Peyer's patch (tissue), 4 donors: ENCODE data around the gene FTCD. TPM values are rescaled to one million over a fixed set of nuclear protein-coding genes. Genes with fewer than 3 reads are reported as not detected.

Experiments
- DNase-seq, 3 donors: peaks; one replicate each; pipeline ENCODE4 v3.0.0-alpha.2; 2017 to 2019
- H3K27ac ChIP-seq, 4 donors: fragments of 200-600 bp; sonication (generic); one replicate each; pipeline ENCODE4 v1.5.1; 2016 to 2019
- H3K27me3 ChIP-seq, 2 donors: fragments of 200-600 bp; sonication (generic); one replicate each; pipeline ENCODE4 v1.5.1; 2019
- H3K36me3 ChIP-seq, 3 donors: fragments of 200-600 bp; sonication (generic); one replicate each; pipeline ENCODE4 v1.5.1; 2016 to 2019
- H3K4me1 ChIP-seq, 4 donors: fragments of 200-600 bp; sonication (generic); one replicate each; pipeline ENCODE4 v1.5.1; 2016 to 2019
- H3K4me3 ChIP-seq, 4 donors: fragments of 200-600 bp; sonication (generic); 1 replicate in 3 of 4; 2 replicates in 1 of 4; pipeline ENCODE4 v1.5.1; 2016 to 2019; ENCODE audit warnings: mild to moderate bottlenecking in 1 of 4
- H3K9me3 ChIP-seq, 4 donors: fragments of 200-600 bp; sonication (generic); one replicate each; pipeline ENCODE4 v1.5.1; 2016 to 2019; ENCODE audit warnings: mild to moderate bottlenecking in 1 of 4
- POLR2A ChIP-seq, 2 donors: fragments of 450-650 bp; IDR thresholded peaks; one replicate each; pipeline ENCODE4 v1.5.1; 2017; ENCODE audit warnings: antibody characterized with exemption in 2 of 2, mild to moderate bottlenecking in 2 of 2, moderate library complexity in 2 of 2
- total RNA-seq, 4 donors: library from RNA; depleted of rRNA; stranded (reverse); fragments of >200 nt; gene quantifications; one replicate each; pipeline ENCODE4 v1.1.0, GENCODE V29; 2016
- TF ChIP-seq, protein P1 (sequence below), 6 experiments: fragments of 450-650 bp in 4 of 6; fragments of 200-600 bp in 2 of 6; sonication (generic) in 1 of 6; IDR thresholded peaks; one replicate each; pipeline ENCODE4 v1.5.1; 2017 to 2019; ENCODE audit warnings: antibody characterized with exemption in 6 of 6, mild to moderate bottlenecking in 3 of 6, moderate library complexity in 1 of 6

The FTCD gene
- total RNA-seq, 4 donors from 2014 or later = 0.67 to 1.0 TPM; not detected in 2

DNA sequence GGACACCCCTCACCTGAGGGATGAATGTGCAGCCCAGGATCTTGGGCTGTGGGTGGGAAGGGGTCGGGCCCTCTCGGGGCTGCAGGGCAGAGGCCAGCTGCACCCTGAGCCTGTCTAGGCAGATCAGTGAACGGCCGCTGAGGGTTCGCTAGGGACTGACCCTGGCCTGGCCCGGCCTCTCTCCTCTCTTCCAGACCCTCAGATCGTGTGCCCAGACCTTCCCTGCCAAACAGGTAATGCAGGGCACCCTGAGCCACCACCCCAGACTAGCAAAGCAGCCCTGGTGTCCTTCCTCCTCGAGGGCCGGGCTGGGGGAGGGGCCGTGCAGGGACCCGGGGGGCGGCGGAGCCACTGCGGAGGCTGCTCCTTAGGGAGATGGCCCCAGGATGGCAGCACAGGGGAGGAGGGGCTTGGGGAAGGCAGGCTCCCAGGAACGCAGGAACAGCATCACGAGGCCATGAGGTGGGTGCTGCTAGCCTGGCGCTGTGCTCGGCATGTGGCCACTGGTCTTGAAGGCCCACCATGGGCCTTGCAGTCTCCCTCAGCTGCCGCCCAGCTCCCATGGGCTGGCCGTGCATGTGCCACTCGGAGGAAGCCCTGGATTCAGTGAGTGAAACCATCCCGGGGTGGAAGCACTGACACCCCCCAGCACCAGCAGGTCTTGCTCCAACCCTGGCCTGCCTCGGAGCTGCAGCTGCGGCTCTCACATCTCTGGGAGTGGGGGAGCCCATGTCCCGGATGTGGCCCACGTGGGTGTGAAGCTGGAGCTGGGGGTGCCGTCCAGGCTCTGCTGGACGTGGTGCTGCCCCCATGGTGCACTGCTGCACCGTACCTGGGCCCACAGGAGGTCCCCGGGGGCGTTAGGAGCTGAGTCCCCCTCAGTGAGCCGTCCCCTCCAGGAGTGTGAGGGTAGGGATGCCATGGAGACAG, 28.8 kb downstream of the FTCD start:
- TF ChIP-seq POLR2A (IDR thresholded peaks at IDR 0.05) = no peak
- TF ChIP-seq, protein P1, sequence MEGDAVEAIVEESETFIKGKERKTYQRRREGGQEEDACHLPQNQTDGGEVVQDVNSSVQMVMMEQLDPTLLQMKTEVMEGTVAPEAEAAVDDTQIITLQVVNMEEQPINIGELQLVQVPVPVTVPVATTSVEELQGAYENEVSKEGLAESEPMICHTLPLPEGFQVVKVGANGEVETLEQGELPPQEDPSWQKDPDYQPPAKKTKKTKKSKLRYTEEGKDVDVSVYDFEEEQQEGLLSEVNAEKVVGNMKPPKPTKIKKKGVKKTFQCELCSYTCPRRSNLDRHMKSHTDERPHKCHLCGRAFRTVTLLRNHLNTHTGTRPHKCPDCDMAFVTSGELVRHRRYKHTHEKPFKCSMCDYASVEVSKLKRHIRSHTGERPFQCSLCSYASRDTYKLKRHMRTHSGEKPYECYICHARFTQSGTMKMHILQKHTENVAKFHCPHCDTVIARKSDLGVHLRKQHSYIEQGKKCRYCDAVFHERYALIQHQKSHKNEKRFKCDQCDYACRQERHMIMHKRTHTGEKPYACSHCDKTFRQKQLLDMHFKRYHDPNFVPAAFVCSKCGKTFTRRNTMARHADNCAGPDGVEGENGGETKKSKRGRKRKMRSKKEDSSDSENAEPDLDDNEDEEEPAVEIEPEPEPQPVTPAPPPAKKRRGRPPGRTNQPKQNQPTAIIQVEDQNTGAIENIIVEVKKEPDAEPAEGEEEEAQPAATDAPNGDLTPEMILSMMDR (IDR thresholded peaks at IDR 0.05) = no peak
- DNase-seq = peak in 2 of 3 donors; percentile 39 to 41
- Histone ChIP-seq H3K4me3 (no peak overlapping the region), H3K9me3 (no peaks in the 10 kb centered on the region), H3K4me1 (no peaks in the 10 kb centered on the region), H3K27me3 (no peaks in the 10 kb centered on the region), H3K36me3 (peaks cover 0 to 13% (median 0%) of the 10 kb centered on the region in 3 donors), H3K27ac (no peak overlapping the region)

DNA sequence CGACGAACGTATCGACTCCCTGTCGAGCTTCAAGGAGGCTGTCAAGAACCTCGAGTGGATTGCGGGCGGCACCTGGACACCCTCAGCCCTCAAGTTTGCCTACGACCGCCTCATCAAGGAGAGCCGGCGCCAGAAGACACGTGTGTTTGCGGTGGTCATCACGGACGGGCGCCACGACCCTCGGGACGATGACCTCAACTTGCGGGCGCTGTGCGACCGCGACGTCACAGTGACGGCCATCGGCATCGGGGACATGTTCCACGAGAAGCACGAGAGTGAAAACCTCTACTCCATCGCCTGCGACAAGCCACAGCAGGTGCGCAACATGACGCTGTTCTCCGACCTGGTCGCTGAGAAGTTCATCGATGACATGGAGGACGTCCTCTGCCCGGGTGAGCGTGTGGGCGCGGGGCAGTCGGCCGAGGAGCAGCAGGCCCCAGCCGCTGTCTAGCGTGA, 29.5 kb downstream of the FTCD start:
- no peaks in the 10 kb centered on the region for H3K9me3 ChIP-seq
- DNase-seq = peak in 2 of 3 donors; percentile 42 to 45
- no peaks in the 10 kb centered on the region for H3K27me3 ChIP-seq
- peaks cover 0 to 19% (median 0%) of the 10 kb centered on the region in 3 donors for H3K36me3 ChIP-seq
- TF ChIP-seq, protein P1 (IDR thresholded peaks at IDR 0.05) = no peak
- TF ChIP-seq POLR2A (IDR thresholded peaks at IDR 0.05) = no peak
- no peak overlapping the region for H3K27ac ChIP-seq
- no peaks in the 10 kb centered on the region for H3K4me1 ChIP-seq
- no peak overlapping the region for H3K4me3 ChIP-seq

DNA sequence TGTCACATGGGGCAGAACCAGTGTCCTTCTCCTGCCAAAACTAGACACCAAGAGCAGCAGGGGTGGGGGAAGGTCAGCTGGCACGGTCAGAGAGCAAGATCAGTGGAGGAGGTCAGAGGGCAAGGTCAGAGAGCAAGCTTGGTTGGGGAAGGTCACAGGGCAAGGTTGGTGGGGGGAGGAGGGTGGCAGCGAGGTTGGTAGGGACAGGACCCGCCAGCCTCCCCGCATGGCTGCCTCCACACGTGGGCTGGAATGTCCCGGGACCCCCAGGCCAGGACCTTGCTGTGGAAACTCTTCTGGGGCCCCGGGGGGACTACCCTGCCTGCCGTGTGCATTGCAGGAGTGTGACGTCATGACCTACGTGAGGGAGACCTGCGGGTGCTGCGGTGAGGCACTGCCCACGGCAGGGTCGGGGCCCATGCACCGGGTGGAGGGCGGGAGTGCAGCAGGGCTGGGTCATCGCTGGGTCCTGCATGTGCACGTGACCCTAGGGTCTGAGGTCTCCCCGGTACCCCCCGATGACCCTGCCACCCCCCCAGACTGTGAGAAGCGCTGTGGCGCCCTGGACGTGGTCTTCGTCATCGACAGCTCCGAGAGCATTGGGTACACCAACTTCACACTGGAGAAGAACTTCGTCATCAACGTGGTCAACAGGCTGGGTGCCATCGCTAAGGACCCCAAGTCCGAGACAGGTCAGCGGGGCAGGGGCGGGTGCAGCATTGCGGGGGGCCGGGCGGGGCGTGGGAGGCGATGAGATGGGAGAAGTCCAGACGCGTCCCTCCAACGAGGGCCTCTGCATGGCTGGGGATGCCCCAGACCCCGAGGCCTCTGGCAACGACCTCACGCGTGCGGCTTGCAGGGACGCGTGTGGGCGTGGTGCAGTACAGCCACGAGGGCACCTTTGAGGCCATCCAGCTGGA, 30.2 kb downstream of the FTCD start:
- no peak overlapping the region for H3K4me3 ChIP-seq
- H3K36me3 ChIP-seq = peaks cover 0 to 26% (median 0%) of the 10 kb centered on the region in 3 donors
- DNase-seq = peak in 2 of 3 donors; percentile 41 to 42
- no peaks in the 10 kb centered on the region for H3K4me1 ChIP-seq
- H3K27me3 ChIP-seq = no peaks in the 10 kb centered on the region
- no peaks in the 10 kb centered on the region for H3K9me3 ChIP-seq
- H3K27ac ChIP-seq = no peak overlapping the region
- no peak for TF ChIP-seq POLR2A (IDR thresholded peaks at IDR 0.05)
- TF ChIP-seq, protein P1 (IDR thresholded peaks at IDR 0.05) = no peak

DNA sequence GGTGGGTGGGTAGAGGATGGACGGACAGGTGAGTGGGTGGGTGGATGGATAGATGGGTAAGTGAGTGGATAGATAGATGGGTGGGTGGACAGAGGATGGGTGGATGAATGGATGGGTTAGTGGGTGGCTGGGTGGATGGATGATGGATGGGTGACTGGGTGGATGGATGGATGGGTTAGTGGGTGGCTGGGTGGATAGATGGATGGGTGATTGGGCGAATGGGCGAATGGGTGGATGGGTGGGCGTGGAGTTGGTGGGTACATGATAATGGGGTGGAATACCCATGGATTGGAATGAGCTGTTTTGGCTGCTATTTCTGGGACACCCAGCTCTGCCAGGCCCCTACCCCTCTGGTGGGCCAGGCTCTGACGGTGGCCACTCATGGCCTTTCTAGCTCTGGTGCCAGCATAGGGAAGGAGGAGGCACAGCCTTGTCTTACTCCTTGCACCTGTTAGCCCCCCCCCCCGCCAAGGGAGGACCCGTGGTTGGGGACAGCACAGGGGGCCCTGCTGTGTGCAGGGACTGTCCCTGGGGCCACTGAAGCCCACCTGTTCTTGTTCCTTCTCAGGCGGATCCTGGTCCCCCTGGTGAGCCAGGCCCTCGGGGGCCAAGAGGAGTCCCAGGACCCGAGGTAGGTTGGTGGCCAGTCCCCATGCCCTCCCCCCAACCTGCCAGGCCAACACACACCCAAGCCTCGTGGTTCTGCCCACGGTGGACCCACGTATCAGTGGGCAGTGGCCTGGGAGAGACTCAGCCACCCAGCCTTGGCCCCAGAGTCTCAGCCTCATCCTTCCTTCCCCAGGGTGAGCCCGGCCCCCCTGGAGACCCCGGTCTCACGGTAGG, 31.1 kb downstream of the FTCD start:
- H3K4me1 ChIP-seq = no peaks in the 10 kb centered on the region
- peaks cover 0 to 35% (median 0%) of the 10 kb centered on the region in 3 donors for H3K36me3 ChIP-seq
- TF ChIP-seq POLR2A (IDR thresholded peaks at IDR 0.05) = no peak
- TF ChIP-seq, protein P1 (IDR thresholded peaks at IDR 0.05) = no peak
- H3K4me3 ChIP-seq = no peak overlapping the region
- peak in 2 of 3 donors; percentile 34 to 39 for DNase-seq
- no peak overlapping the region for H3K27ac ChIP-seq
- H3K27me3 ChIP-seq = no peaks in the 10 kb centered on the region
- no peaks in the 10 kb centered on the region for H3K9me3 ChIP-seq
